HG03108 (cell line): ENCODE results near the gene CIAO2B.
"Not testable (repeated sequence)": the region's sequence is repeated elsewhere in the genome, so short reads cannot be mapped to it uniquely, and the experiment has no call there.

ENCODE experiments used
- ATAC-seq: cut with Tn5 transposase; IDR thresholded peaks from one replicate; pipeline ENCODE4 v1.9.1; 2021; ENCODE audit warnings: moderate library complexity; ENCODE audit not compliant: unreplicated experiment

The CIAO2B gene

DNA sequence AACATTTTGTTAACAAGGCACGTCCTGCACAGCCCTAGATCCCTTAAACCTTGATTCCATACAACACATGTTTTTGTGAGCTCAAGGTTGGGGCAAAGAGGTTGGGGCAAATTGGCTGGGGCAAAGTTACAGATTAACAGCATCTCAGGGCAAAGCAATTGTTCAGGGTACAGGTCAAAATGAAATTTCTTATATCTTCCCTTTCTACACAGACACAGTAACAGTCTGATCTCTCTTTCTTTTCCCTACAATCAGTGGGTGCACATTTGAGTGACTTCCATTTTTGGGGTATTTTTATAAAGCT lies 21.9 kb upstream of the CIAO2B start:
- not testable (repeated sequence) for ATAC-seq

DNA sequence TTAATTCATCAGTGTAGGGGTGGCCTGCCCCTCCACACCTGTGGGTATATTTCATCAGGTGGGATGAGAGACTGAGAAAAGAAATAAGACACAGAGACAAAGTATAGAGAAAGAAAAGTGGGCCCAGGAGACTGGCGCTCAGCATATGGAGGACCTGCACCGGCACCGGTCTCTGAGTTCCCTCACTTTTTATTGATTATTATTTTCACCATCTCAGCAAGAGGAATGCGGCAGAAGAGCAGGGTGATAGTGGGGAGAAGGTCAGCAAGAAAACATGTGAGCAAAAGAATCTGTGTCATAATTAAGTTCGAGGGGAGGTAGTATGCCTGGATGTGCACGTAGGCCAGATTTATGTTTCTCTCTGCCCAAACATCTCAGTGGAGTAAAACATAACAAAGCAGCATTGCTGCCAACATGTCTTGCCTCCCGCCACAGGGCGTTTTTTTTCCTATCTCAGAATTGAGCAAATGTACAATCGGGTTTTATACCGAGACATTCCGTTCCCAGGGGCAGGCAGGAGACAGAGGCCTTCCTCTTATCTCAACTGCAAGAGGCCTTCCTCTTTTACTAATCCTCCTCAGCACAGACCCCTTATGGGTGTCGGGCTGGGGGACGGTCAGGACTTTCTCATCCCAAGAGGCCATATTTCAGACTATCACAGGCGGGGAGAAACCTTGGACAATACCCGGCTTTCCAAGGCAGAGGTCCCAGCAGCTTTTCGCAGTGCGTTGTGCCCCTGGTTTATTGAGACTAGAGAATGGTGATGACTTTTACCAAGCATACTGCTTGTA lies 21.4 kb upstream of the CIAO2B start:
- ATAC-seq, result not testable (repeated sequence)

DNA sequence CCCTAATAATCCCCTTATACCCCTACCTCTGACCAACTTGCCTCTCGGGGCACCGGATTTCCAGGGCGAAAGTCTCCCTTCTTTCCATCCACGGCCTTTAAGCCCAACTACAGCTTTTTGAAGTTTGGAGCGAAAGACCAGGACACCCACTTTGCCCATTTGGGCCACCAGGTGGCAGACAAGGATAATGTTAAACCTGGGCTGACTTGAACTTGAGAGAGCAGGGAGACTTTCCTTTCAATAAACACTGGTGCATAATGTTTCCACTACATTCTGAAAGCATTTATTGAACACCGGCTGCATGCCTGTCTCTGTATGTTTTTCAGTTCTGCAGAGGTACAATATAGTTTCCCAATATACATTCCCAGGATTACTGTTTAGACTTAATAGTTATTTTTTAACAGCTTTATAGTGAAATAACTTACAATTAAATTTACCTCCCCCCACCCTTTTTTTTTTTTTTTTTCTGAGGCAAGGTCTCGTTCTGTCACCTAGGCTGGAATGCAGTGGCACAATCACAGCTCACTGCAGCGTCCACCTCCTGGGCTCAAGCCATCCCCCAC lies 20.0 kb upstream of the CIAO2B start:
- ATAC-seq, result peak; percentile 52

DNA sequence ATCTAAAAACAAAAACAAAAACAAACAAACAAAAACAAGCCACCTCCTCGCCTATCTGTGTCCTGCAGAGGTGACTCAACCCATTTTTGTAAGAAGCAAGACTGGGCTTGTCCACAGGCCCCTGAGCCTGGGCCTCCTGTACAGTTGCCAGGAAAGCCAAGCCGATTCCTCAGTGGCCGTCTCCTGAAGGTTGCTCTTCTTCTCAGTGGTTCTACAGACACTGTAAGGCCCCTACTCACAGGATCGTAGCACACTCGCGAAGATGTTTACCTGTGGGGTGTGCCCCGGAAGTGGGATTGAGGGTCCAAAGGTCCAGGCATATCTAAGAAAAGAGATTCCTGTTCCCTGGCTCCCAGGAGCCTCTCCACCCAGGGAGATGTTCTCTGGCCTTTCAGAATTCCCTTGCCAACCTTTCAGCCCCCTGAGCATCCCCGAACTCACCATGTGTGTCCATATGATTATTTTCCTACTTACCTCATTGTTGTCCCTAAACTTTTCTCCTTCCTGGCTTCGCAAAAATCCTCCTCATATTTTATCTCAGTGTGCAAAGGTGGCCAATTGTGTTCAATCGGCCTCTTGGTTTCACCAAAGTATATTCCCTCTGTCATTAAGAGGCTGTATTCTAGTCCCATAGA lies 19.4 kb upstream of the CIAO2B start:
- ATAC-seq, result no peak

DNA sequence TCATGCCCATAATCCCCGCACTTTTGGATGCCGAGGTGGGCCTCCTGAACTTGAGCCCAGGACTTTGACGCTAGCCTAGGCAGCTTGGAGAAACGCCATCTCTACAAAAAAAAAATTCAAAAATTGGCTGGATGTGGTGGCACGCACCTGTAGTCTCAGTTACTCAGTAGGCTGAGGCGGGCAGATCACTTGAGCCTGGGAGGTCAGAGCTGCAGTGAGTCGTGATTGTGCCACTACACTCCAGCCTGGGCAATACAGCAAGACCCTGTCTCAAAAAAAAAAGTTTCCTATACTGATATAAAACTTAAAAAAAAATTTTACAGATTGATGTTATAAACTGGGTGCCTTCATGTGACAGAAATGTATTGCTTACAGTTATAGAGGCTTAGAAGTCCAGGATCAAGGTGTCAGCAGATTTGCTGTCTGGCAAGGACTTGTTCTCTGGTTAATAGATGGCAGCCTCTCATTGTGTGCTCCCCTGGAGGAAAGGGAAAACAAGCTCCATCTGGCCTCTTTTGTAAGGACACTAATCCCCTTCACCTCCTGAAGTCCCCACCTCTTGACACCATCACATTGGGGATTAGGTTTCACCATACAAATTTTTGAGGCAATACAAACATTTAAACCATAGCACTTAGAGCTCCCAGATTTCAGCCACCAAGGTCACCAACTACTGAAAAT lies 18.4 kb upstream of the CIAO2B start:
- ATAC-seq, result no peak

DNA sequence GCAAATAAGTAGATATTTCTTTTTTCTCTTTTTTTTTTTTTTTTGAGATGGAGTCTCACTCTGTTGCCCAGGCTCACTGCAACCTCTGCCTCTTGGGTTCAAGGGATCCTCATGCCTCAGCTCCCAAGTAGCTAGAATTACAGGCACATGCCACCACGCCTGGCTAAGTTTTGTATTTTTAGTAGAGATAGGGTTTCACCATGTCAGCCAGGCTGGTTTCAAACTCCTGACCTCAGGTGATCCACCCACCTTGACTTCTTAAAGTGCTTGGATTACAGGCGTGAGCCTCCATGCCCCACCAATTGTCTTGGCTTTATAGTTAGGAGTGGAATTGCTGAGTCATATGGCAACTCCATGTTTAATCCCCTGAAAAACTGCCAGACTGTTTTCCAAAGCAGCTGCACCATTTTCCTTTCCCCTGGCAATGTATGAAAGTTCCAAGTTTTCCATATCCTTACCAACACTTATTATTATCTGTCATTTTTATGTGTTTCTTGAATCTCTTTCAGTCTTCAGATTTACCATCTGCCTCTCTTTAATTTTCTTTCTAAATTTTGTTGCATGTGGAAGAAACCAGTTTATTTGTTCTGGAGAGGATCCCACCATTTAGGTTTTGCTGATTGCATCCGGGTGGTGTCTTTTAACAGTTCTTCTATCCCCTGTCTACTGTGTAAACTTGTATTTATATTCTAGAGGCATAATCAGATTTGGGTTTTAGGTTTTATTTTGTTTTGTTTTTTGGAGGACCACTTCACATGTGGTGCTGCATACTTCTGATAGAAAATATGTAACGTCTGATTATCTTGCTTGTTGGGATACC lies 17.0 kb upstream of the CIAO2B start:
- ATAC-seq, result no peak

DNA sequence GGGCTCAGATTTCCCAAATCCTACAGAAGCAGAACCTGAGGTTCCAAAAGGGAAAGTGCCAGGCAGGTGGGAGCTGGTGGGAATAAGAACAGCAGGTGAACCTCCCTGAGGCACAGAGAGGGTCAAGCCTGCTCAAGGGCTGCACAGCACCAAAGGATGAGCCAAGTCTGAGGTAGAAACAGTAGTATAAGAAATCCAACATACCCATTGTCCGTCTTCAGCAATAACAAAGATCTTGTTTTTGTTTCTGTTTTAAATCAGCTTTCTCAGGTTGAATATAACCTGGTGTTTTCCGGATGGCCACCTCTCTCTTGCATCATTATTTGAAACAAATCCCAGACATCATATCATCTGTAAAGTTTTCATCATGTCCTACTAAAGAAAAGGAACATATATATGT lies 16.2 kb upstream of the CIAO2B start:
- no peak for ATAC-seq

DNA sequence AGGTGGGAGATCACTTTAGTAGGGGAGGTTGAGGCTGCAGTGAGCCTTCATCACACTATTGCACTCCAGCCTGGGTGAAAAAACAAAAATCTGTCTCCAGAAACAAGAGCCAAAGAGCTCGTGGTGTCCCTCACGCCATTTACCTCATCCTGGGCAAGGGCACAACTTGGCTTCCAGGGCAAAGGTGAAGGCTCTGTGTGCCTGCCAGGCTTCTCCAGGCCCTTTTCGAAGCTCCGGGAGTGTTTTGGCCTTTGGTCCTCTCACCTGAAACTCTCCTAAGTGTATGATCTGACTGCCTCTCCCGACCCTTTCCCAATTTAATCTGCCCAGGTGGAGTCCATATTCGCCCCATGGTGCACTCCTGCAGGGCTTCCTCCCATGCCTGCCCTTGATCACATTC lies 15.3 kb upstream of the CIAO2B start:
- ATAC-seq, result no peak

DNA sequence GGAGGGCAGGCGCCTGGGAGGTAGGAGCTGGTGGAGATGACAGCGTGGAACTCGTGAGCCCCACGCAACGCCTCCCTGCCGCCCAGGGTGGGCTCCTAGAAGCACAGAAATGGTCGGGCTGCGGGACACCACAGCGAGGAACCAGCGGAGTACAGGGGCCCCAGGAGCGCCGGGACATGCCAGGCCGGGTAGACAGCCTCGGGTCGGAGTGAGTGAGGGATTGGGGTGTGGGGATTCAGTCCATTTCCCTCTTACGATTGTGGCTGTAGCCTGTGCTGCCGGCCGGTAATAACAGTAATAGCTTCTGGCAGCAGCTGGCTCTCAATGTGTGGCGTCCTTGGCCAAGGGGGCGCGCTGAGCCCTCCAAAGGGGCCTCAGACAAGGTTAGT lies 14.6 kb upstream of the CIAO2B start:
- ATAC-seq, result no peak

DNA sequence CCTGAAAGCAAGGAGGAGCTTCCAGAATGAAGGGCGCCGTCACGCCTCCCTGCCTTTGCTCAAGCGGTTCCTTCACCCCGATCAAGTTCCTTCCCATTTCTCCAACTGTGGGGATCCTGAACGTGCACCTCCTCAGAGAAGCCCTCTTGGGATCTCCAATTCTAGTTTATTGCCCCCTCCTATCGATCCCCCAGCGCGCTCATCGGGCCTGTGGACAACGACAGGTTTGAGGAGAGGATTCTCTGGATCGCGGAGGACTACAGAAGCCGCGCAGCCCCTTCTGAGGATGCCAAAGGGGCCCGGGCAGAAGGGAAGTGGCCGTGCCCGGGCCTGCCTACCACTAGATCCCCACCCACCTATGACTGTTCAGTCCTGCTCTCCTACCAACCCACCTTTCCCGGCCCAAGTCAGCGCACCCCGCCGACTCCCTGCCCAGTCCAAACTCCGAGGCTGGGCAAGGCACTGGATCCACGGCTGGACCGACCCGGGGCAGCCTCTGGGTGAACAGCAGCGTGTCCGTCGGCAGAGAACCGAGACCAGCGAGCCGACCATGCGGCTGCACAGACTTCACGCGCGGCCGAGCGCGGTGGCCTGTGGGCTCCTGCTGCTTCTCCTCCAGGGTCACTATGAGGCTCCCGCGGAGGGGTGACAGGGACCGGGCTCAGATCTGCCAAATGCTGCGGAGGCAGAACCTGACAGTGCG lies 14.1 kb upstream of the CIAO2B start:
- ATAC-seq, result no peak

DNA sequence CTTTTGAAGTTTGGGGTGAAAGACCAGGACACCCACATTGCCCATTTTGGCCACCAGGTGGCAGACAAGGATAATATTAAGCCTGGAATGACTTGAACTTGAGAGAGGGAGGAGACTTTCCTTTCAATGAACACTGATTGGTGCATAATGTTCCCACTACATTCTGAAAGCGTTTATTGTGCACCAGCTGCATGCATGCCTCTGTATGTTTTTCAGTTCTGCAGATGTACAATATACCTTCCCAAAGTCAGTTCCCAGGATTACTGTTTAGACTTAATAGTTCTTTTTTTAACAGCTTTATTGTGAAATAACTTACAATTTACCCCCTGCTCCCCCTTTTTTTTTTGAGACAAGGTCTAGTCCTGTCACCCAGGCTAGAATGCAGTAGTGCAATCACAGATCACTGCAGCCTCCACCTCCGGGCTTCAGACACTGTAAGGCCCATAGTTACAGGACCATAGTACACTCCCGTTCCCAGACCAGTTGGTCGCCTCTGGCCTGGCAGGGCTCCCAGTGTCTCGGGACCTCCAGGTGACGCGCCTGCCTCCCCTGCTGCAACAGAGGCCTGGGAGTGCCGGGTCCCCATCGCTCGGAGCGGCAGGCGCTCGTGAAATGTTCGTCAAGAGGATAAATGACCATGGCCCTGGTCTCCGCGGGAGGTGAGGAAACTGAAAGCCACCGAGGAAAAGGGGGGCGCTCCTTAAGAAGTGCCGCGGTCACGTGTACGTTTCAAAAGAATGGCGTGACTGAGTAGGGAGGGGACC lies 13.3 kb upstream of the CIAO2B start:
- ATAC-seq, result peak; percentile 69

DNA sequence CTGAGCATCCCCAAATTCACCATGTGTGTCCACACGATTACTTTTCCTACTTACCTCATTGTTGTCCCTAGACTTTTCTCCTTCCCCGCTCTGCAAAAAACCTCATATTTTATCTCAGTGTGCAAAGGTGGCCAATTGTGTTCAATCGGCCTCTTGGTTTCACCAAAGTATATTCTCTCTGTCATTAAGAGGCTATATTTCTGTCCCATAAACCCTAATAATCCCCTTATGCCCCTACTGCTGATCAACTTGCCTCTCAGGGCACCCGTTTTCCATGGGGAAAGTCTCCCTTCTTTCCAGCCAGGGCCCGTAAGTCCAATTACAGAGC lies 12.7 kb upstream of the CIAO2B start:
- ATAC-seq, result no peak

DNA sequence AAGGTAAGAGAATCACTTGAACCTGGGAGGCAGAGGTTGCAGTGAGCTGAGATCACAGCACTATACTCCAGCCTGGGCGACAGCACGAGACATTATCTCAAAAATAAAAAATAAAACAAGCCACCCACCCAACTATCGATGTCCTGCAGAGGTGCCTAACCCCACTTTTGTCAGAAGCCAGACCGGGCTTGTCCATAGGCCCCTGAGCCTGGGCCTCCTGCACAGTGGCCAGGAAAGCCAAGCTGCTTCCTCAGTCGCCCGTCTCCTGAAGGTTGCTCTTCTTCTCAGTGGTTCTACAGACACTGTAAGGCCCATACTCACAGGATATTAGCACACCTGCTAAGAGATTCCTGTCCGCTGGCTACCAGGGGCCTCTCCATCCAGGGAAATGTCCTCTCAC lies 12.3 kb upstream of the CIAO2B start:
- ATAC-seq, result no peak

DNA sequence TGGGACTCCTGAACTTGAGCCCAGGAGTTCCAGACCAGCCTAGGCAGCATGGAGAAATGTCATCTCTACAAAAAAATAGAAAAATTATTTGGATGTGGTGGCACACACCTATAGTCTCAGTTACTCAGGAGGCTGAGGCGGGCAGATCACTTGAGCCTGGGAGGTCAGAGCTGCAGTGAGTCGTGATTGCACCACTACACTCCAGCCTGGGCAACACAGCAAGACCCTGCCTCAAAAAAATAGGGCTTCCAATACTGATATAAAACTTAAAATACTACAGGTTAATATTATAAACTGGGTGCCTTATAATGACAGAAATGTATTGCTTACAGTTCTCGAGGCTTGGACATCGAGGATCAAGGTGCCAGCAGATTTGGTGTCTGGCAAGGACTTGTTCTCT lies 11.7 kb upstream of the CIAO2B start:
- no peak for ATAC-seq

DNA sequence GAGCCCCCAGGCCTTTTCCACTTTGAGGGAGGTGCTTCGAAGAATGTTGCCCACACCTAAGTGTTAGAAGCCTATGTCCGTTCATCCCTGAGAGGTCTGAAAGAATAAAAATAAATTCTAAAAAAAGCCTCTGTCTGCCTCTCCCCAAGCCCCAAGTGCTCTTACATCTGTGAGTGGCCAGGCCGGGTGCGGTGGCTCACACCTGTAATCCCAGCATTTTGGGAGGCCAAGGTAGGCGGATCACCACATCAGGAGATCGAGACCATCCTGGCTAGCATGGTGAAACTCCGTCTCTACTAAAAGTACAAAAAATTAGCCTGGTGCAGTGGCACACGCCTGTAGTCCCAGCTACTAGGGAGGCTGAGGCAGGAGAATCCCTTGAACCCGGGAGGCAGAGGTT lies 10.8 kb upstream of the CIAO2B start:
- ATAC-seq, result not testable (repeated sequence)

DNA sequence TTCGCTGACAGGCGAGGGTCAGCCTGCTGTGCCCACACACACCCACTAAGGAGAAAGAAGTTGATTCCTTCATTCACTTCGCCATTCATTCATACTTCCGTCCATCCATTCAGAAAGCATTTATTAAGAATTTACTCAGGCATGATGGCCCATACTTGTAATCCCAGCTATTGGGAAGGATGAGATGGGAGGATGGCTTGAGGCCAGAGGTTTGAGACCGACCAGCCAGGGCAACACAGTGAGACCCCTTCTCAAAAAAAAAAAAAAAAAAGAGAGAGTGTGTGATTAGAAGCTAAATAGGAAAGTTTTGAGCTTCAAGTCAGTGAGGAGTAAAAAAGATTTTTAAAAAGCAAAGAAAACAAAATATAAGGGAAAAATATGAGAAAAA lies 9.8 kb upstream of the CIAO2B start:
- no peak for ATAC-seq

DNA sequence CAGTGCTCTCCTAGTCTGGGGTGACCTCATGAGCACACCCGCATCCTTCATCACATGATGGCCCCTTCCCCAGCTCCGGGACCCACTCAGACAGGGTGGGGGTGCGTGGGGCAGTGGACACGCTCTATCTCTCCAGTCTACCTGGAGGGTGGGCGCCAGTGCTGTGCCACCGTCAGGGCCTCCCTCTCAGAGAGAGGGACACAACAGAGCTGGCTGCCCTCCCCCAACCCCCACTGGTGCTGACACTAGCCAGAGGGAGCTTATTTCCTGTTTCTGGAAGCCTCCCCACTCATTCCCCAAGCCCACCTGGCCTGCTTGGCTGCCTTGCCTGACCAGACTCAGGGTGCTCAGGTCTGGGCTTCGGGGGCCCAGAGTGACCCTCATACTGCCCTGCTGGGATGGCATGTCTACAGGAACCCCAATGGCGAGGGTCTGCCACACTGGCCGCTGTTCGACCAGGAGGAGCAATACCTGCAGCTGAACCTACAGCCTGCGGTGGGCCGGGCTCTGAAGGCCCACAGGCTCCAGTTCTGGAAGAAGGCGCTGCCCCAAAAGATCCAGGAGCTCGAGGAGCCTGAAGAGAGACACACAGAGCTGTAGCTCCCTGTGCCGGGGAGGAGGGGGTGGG lies 9.3 kb upstream of the CIAO2B start:
- no peak for ATAC-seq

DNA sequence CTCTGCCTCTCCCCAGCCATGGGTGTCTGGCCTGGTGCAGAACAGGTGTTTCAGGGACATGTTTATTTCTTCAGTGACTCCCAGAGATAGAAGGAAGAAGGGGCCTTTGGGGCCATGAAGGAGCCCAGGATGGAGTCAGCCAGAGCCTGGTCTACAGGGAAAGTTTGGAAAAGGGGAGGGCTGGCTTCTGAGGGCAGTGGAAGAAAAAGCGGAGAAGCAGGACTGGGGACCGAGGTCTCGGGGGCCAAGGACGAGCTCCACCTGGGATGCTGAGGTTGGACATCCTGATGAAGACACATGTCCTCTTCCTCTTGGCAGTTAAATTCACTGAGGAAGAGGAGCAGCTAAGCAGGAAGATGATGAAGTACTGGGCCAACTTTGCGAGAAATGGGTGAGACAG lies 8.8 kb upstream of the CIAO2B start:
- no peak for ATAC-seq

DNA sequence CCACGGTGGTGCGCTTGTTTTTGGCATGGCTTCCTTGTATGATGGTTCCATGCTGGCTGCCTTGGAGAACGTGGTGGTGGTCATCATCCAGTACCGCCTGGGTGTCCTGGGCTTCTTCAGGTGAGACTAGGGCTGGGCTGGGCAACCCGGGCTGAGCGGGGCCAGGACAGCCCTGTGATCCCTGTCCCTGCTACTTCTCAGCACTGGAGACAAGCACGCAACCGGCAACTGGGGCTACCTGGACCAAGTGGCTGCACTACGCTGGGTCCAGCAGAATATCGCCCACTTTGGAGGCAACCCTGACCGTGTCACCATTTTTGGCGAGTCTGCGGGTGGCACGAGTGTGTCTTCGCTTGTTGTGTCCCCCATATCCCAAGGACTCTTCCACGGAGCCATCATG lies 6.0 kb upstream of the CIAO2B start:
- no peak for ATAC-seq

DNA sequence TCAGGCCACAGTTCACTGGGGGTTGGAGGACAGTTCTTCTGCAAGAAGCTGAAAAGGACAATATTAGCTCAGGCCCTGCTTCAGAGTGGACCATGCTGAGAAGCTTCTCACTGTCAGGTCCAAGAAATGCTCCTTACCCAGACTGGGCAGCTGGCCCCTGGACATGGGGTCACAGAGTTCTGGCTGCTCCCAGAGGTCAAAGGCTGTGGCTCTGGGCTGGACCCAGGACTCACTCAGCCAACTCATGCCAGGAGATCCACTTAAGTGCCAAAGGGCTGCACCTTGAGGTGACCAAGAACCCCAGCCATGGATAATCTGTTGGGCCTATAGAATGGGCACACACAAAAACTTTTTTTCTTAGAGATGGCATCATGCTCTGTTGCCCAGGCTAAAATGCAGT lies 5.2 kb upstream of the CIAO2B start:
- ATAC-seq, result no peak
